ENCODE measurements around the gene VANGL2. TPM values are rescaled to one million over a fixed set of nuclear protein-coding genes. Genes with fewer than 3 reads are reported as not detected.

Gene VANGL2
- total and polyA plus RNA-seq, 8 donors: 0.45 to 7.4 (median 2.8) TPM

DNA sequence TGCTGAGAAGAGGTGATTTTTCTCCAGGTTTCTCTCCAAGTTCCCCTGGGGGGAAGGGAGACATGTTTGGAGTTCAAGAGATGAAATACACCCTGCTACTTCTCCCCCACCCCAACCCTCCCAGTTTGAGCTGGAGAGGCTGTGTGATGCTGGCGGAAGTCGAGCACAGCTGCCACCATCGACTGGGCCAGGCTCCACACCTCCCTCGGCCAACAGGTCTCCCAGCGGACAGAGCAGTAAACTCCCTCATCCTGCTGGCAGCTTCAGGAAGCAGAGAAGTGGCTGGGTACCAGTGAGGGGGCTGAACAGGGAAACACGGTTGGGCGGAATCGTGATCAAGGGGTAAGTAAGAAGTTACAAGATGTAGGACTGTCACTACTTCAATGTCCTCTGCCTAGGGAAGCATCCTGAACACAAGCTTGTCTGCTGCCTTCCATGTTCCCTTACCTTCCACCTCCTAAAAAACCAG is 40.1 kb upstream of the VANGL2 start:
- intact Hi-C loops (cut with DNase I; ENCODE audit: low total_unique reads): no loop called here
- DNase-seq: no peak
- WGBS, 5 donors: 86 to 90% (median 88%) methylated on average over 7 to 8 of the region's 8 CpGs
- Histone ChIP-seq H3K27me3 (no peaks in the 10 kb centered on the region), H3K4me3 (no peak overlapping the region), H3K9me3 (no peaks in the 10 kb centered on the region), H3K27ac (no peak overlapping the region), H3K36me3 (peaks cover 31 to 60% (median 54%) of the 10 kb centered on the region in 4 donors), H3K4me1 (no peaks in the 10 kb centered on the region)
- TF ChIP-seq EP300 (IDR thresholded peaks at IDR 0.05) (no peak), POLR2AphosphoS5 (IDR thresholded peaks at IDR 0.05) (no peak), POLR2A (IDR thresholded peaks at IDR 0.05) (no peak)
- TF ChIP-seq, protein P1, sequence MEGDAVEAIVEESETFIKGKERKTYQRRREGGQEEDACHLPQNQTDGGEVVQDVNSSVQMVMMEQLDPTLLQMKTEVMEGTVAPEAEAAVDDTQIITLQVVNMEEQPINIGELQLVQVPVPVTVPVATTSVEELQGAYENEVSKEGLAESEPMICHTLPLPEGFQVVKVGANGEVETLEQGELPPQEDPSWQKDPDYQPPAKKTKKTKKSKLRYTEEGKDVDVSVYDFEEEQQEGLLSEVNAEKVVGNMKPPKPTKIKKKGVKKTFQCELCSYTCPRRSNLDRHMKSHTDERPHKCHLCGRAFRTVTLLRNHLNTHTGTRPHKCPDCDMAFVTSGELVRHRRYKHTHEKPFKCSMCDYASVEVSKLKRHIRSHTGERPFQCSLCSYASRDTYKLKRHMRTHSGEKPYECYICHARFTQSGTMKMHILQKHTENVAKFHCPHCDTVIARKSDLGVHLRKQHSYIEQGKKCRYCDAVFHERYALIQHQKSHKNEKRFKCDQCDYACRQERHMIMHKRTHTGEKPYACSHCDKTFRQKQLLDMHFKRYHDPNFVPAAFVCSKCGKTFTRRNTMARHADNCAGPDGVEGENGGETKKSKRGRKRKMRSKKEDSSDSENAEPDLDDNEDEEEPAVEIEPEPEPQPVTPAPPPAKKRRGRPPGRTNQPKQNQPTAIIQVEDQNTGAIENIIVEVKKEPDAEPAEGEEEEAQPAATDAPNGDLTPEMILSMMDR (IDR thresholded peaks at IDR 0.05): no peak

DNA sequence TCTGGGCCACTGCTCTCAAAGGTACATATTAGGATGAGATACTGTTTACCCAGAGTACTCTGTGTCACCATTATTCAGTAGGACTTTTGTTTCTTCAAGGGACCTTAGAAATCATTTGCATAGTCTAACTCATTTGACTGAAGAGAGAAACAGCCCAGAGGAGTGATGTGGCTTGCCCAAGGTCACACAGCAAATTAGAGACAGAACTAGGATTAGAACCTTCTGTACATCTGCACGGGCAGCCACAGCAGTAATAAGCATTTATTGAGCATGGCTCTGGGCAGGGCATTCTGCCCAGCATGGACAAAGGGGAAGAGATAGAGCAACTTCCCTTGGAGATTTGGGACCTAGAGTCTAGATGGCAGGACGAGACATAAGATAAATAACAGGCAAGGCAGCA is 39.2 kb upstream of the VANGL2 start:
- no peak for TF ChIP-seq POLR2A (IDR thresholded peaks at IDR 0.05)
- TF ChIP-seq, protein P1 (IDR thresholded peaks at IDR 0.05): no peak
- TF ChIP-seq EP300 (IDR thresholded peaks at IDR 0.05): no peak
- TF ChIP-seq POLR2AphosphoS5 (IDR thresholded peaks at IDR 0.05): no peak
- no peak overlapping the region for H3K4me3 ChIP-seq

DNA sequence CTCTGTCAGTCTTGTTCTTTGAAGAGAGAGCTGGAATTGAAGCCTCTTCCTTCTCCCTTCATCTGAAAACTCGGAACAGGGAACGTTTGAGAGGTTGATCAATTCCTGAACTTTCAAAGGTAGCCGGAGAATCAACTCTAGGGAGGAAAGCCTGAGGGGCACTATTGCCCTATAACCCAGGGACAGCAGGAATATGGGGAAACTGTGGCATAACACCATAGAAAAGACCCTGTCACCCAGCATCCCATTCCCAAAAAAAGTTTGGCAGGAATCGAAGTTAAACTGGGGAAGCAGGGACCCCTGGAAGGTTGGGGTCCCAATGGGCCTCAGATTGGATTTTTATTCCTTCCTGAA is 38.6 kb upstream of the VANGL2 start:
- peaks cover 16 to 45% (median 39%) of the 10 kb centered on the region in 4 donors for H3K36me3 ChIP-seq
- TF ChIP-seq, protein P1 (IDR thresholded peaks at IDR 0.05): no peak
- TF ChIP-seq POLR2A (IDR thresholded peaks at IDR 0.05): no peak
- TF ChIP-seq EP300 (IDR thresholded peaks at IDR 0.05): no peak
- TF ChIP-seq POLR2AphosphoS5 (IDR thresholded peaks at IDR 0.05): no peak
- H3K4me3 ChIP-seq: no peak overlapping the region
- DNase-seq: no peak
- intact Hi-C loops (cut with DNase I; ENCODE audit: low total_unique reads): no loop called here
- WGBS, 5 donors: 69 to 85% (median 78%) methylated on average over 4 of the region's 4 CpGs
- H3K27me3 ChIP-seq: peaks cover 0 to 5% (median 0%) of the 10 kb centered on the region in 3 donors
- no peaks in the 10 kb centered on the region for H3K9me3 ChIP-seq
- no peaks in the 10 kb centered on the region for H3K4me1 ChIP-seq
- H3K27ac ChIP-seq: no peak overlapping the region

More for the DNA sequence above, 39.2 kb upstream of the VANGL2 start:
- WGBS, 5 donors: 59 to 68% (median 64%) methylated on average over 2 of the region's 2 CpGs
- no peaks in the 10 kb centered on the region for H3K9me3 ChIP-seq
- H3K4me1 ChIP-seq: no peaks in the 10 kb centered on the region
- intact Hi-C loops (cut with DNase I; ENCODE audit: low total_unique reads): no loop called here
- DNase-seq: no peak
- no peak overlapping the region for H3K27ac ChIP-seq
- H3K27me3 ChIP-seq: no peaks in the 10 kb centered on the region
- H3K36me3 ChIP-seq: peaks cover 22 to 51% (median 45%) of the 10 kb centered on the region in 4 donors

DNA sequence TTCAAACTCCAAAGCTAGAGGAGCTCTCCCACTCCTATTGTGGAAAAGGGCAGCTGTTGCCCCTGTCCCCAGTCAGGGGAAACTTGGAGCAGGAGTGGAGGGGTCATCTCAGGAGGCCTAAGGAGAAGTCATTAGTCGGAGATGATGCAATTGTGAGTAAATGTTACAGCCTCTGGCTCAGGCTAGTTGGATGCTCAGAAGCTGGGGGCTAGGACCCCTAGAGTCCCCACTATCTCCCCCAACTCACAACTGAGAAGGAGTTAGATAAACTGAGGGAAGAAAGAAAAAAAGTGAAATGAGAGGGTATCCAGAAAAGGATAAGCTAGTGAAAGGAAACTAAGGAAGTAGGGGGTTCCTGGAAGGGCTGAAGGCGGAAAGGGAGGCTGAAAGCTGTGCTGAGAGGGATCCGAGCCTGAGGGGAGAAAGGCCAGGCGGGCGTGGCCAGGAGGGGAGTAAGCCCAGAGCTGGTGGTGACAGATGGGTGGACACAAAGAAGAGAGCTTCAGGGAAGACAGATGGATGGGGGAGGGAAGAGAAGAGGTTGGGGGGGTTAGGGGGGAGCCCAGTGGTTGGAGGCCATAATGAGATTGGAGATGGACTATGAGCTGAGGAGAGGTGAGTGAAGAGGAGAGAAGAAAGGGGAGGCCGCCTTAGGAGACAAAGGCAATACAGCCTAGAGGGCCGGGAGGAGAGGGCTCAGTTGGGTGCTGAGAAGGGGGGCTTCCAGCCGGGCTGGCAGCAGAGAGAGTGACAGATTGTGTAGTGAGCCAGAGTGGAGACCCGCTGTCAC is 38.0 kb upstream of the VANGL2 start:
- H3K9me3 ChIP-seq: no peaks in the 10 kb centered on the region
- no peak overlapping the region for H3K27ac ChIP-seq
- TF ChIP-seq POLR2A (IDR thresholded peaks at IDR 0.05): no peak
- TF ChIP-seq, protein P1 (IDR thresholded peaks at IDR 0.05): no peak
- TF ChIP-seq EP300 (IDR thresholded peaks at IDR 0.05): no peak
- TF ChIP-seq POLR2AphosphoS5 (IDR thresholded peaks at IDR 0.05): no peak
- WGBS, 5 donors: 65 to 74% (median 66%) methylated on average over 9 of the region's 9 CpGs
- H3K36me3 ChIP-seq: peaks cover 13 to 39% (median 33%) of the 10 kb centered on the region in 4 donors
- no peak overlapping the region for H3K4me3 ChIP-seq
- peaks cover 0 to 10% (median 0%) of the 10 kb centered on the region in 3 donors for H3K27me3 ChIP-seq
- H3K4me1 ChIP-seq: no peaks in the 10 kb centered on the region
- intact Hi-C loops (cut with DNase I; ENCODE audit: low total_unique reads): no loop called here
- no peak for DNase-seq
